Measurements from ENCODE around the gene GTF3C4. TPM values are rescaled to one million over a fixed set of nuclear protein-coding genes. Genes with fewer than 3 reads are reported as not detected.

GTF3C4 gene
- total and polyA plus RNA-seq, 4 donors: 3.1 to 18.7 (median 10.8) TPM

GRCh38 chr9:132637801-132638200 is 32.5 kb upstream of the GTF3C4 start:
- no peak for DNase-seq
- H3K36me3 ChIP-seq (ENCODE audit: control insufficient read depth in 4 of 4, insufficient read depth in 4 of 4, low read length in 4 of 4): peaks cover 13 to 35% (median 17%) of the 10 kb centered on the region in 4 donors
- WGBS, 2 donors: 94 to 99% methylated on average over 12 of the region's 12 CpGs

GRCh38 chr9:132638240-132638639 is 32.0 kb upstream of the GTF3C4 start:
- Histone ChIP-seq H3K36me3 (ENCODE audit: control insufficient read depth in 4 of 4, insufficient read depth in 4 of 4, low read length in 4 of 4) (peaks cover 14 to 38% (median 18%) of the 10 kb centered on the region in 4 donors), H3K27ac (ENCODE audit: low read depth in 1 of 2, low read length in 1 of 2) (no peak overlapping the region), H3K4me1 (ENCODE audit: control insufficient read depth in 5 of 5, insufficient read depth in 5 of 5, low read length in 5 of 5) (no peaks in the 10 kb centered on the region), H3K27me3 (ENCODE audit: control insufficient read depth in 3 of 3, insufficient read depth in 3 of 3, low read length in 2 of 3) (no peaks in the 10 kb centered on the region), H3K9me3 (ENCODE audit: control insufficient read depth in 4 of 4, insufficient read depth in 3 of 4, low read length in 3 of 4) (no peaks in the 10 kb centered on the region), H3K4me3 (no peak overlapping the region), H3K9ac (ENCODE audit: insufficient read depth in 1 of 2, low read length in 2 of 2) (no peak overlapping the region)
- DNase-seq: no peak
- 91 to 93% methylated on average over 5 of the region's 5 CpGs for WGBS, 2 donors
- no peak for ATAC-seq (ENCODE audit: insufficient read depth, low FRiP score)
- TF ChIP-seq CTCF (IDR thresholded peaks at IDR 0.05; ENCODE audit: control extremely low read depth, extremely low read depth): no peak

More at GRCh38 chr9:132637801-132638200, 32.5 kb upstream of the GTF3C4 start:
- TF ChIP-seq CTCF (IDR thresholded peaks at IDR 0.05; ENCODE audit: control extremely low read depth, extremely low read depth): no peak
- Histone ChIP-seq H3K9ac (ENCODE audit: insufficient read depth in 1 of 2, low read length in 2 of 2) (no peak overlapping the region), H3K27ac (ENCODE audit: low read depth in 1 of 2, low read length in 1 of 2) (no peak overlapping the region), H3K4me1 (ENCODE audit: control insufficient read depth in 5 of 5, insufficient read depth in 5 of 5, low read length in 5 of 5) (no peaks in the 10 kb centered on the region), H3K27me3 (ENCODE audit: control insufficient read depth in 3 of 3, insufficient read depth in 3 of 3, low read length in 2 of 3) (no peaks in the 10 kb centered on the region), H3K4me3 (no peak overlapping the region), H3K9me3 (ENCODE audit: control insufficient read depth in 4 of 4, insufficient read depth in 3 of 4, low read length in 3 of 4) (no peaks in the 10 kb centered on the region)
- no peak for ATAC-seq (ENCODE audit: insufficient read depth, low FRiP score)

- ATAC-seq (ENCODE audit: insufficient read depth, low FRiP score) (no peak), DNase-seq (no peak)
Observed at GRCh38 chr9:132639322-132639721, 30.9 kb upstream of the GTF3C4 start.

More at GRCh38 chr9:132639322-132639721, 30.9 kb upstream of the GTF3C4 start:
- no peaks in the 10 kb centered on the region for H3K4me1 ChIP-seq (ENCODE audit: control insufficient read depth in 5 of 5, insufficient read depth in 5 of 5, low read length in 5 of 5)
- TF ChIP-seq CTCF (IDR thresholded peaks at IDR 0.05; ENCODE audit: control extremely low read depth, extremely low read depth): no peak
- H3K9me3 ChIP-seq (ENCODE audit: control insufficient read depth in 4 of 4, insufficient read depth in 3 of 4, low read length in 3 of 4): no peaks in the 10 kb centered on the region
- H3K9ac ChIP-seq (ENCODE audit: insufficient read depth in 1 of 2, low read length in 2 of 2): no peak overlapping the region
- H3K27ac ChIP-seq (ENCODE audit: low read depth in 1 of 2, low read length in 1 of 2): no peak overlapping the region
- H3K36me3 ChIP-seq (ENCODE audit: control insufficient read depth in 4 of 4, insufficient read depth in 4 of 4, low read length in 4 of 4): peaks cover 16 to 39% (median 24%) of the 10 kb centered on the region in 4 donors
- H3K4me3 ChIP-seq: no peak overlapping the region
- no peaks in the 10 kb centered on the region for H3K27me3 ChIP-seq (ENCODE audit: control insufficient read depth in 3 of 3, insufficient read depth in 3 of 3, low read length in 2 of 3)
- 90 to 92% methylated on average over 5 of the region's 5 CpGs for WGBS, 2 donors
